LNCaP clone FGC (cell line): ENCODE data around the gene GLI3.
A peak's percentile ranks its signal among the peaks of the same experiment; 100 is the strongest.

Experiments used
- DNase-seq: peaks from one replicate; pipeline ENCODE4 v3.0.0-alpha.2; 2011; ENCODE audit warnings: low read depth
- H3K4me3 ChIP-seq: 2 replicates; pipeline ENCODE4 v1.5.1; 2011; ENCODE audit warnings: mild to moderate bottlenecking, low read depth, low read length, control low read depth
- TF ChIP-seq, protein P1 (sequence below): IDR thresholded peaks from 2 replicates; pipeline ENCODE4 v1.5.1; 2012; ENCODE audit warnings: mild to moderate bottlenecking; ENCODE audit not compliant: control insufficient read depth, insufficient read depth; ENCODE audit errors: extremely low read depth

GLI3 gene

DNA sequence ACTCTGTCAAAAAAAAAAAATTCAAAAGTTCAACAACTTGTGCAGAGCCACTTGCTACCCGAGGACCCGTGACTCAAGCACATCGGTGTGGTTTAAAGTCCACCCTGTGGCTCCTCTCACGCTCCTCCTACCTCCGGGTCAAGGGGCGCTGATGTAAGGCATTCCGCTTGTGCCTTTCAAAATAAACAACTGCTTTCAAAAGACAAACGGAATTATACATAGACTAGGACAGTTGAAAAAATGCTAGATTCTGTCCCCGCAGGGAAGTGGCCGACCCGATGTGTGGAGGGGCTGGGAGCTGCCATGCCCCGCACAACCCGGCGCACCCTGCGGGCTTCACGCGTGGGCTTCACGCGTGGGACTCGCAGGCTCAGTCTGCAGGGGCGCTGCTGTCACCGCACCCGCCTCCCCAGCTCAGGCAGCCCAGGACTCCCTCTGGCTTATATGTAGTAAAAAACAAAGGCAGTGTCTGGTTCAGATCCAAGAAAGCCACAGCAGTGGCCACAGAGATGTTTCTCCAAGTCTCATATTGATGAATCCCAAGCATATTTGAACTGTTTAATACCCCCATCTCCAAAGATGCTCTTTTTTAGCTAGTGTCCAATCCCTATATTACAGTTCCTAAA lies 294.4 kb downstream of the GLI3 start:
- TF ChIP-seq, protein P1, sequence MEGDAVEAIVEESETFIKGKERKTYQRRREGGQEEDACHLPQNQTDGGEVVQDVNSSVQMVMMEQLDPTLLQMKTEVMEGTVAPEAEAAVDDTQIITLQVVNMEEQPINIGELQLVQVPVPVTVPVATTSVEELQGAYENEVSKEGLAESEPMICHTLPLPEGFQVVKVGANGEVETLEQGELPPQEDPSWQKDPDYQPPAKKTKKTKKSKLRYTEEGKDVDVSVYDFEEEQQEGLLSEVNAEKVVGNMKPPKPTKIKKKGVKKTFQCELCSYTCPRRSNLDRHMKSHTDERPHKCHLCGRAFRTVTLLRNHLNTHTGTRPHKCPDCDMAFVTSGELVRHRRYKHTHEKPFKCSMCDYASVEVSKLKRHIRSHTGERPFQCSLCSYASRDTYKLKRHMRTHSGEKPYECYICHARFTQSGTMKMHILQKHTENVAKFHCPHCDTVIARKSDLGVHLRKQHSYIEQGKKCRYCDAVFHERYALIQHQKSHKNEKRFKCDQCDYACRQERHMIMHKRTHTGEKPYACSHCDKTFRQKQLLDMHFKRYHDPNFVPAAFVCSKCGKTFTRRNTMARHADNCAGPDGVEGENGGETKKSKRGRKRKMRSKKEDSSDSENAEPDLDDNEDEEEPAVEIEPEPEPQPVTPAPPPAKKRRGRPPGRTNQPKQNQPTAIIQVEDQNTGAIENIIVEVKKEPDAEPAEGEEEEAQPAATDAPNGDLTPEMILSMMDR = peak; percentile 10; the same call in 1 of the 2 replicates
- H3K4me3 ChIP-seq = peak overlapping the region; percentile 34
- DNase-seq = no peak

DNA sequence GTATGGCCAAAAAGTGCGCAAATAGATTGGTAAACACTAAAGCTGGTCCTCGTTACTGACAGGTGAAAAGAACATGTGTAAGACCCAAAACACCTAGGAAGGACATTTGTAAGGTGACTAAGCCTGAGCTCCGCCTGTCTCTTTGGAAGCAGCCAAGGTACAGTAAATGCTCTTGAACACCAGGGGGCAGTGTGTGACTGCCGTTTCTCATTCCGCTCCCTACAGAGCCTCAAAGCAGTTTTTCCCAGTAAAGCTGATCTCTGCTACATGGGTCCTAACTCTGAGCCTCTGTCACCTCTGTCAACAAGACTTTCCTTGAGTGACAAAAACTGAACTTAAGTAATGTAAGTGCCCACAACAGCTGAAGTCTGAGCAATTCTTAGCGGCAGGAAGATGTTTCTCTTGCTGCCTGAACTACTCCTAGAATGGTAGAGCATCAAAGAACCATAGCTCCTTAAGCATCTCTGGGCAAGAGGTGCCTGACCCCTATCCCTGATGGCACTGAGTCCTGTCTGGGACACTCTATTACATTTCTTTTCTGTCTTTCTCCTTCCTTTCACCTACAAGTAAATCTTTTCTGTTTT lies 296.2 kb downstream of the GLI3 start:
- H3K4me3 ChIP-seq = no peak overlapping the region
- peak; percentile 35 for DNase-seq
- TF ChIP-seq, protein P1 = peak; percentile 93

DNA sequence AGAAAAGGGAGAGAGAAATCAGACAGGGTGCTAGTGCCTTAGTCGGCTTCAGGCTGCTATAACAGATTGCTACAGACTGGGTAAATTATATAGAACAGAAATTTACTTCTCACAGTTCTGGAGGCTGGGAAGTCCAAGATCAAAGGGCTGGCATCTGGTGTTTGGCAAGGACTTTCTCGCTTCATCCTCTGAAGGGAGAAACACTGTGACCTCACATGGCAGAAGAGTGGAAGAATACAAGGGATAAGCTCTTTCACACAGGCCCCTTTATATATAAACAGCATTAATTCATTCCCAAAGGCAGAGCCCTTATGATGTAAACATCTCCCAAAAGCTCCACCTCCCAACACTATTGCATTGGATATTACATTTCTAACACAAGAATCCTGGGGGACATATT lies 298.6 kb downstream of the GLI3 start:
- DNase-seq = no peak
- no peak overlapping the region for H3K4me3 ChIP-seq
- TF ChIP-seq, protein P1 = no peak

DNA sequence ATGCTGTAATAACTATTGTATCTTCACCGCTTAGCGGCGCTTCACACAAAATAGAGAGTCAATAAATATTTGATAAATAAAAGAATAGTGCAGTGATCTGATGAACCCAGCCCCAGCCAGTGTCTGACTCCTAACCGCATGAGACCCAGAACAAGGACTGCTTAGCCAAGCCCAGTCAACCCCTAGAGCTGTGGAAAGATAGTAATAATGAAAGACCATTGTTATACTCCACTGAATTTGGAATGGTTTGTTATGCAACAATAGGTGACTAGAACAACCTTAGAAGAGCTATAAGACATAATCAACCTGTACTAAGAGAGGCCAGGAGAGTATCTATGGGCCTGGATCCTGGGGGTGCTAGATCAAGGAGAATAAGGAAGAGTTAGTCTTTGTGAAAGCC lies 303.6 kb downstream of the GLI3 start:
- no peak overlapping the region for H3K4me3 ChIP-seq
- TF ChIP-seq, protein P1 = no peak
- no peak for DNase-seq

DNA sequence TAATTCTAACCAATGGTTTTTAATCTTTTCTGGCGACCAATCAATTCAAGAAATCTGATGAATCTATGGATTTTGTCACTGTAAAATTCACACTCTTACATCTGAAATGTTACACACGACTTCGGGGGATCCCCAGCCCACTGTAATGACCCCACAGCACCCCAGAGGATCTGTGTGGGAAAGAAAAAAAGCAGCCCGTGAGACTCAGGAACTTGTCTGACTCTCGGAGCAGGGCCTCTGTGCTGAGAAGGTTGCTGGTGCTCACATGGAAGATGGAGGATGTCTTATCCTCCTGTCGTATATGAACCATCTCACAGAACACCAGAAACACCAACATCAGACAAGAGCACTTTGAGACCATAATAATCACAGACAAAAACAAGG lies 305.8 kb downstream of the GLI3 start:
- TF ChIP-seq, protein P1 = no peak
- no peak for DNase-seq
- no peak overlapping the region for H3K4me3 ChIP-seq

DNA sequence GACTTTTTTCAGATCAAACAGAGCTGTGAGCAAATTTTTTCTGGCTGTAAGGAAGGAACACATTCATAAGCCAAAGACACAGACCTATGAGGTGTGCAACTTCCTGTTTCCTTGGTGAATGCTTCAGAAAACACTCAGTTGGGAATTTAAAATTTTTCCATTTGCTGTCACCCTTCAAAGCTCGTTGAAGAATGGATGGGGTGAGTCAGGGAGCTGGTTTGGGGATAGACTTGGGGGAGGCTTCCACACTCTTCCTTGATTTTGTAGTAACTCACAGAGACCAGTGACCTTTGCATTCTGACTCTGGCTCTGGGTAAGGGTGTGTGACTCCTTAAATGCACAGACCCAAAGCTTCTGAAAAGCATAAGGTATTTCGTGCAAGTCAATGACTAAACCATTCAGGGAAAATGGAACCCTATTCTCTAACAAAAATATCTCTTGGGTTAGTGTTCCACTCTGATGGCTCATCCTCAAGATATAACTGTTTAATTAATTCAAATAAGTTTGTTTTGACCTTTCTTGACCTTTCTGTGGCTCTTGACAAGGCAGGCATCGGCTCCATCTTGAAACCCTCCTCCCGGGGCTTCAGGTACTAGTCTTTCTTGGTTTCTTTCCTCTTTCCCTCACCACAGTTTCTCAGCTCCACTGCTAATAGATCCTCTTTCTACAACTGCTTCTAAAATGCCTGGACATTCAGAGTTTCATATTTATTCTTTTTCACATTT lies 306.3 kb downstream of the GLI3 start:
- DNase-seq = no peak
- TF ChIP-seq, protein P1 = no peak
- H3K4me3 ChIP-seq = no peak overlapping the region
